ENCODE data around the gene UTF1.

UTF1 gene

GRCh38 chr10:133279326-133280226 lies 49.6 kb downstream of the UTF1 start:
- no peak for DNase-seq

- DNase-seq: no peak
Measured at GRCh38 chr10:133280391-133281059, 50.5 kb downstream of the UTF1 start.

DNA sequence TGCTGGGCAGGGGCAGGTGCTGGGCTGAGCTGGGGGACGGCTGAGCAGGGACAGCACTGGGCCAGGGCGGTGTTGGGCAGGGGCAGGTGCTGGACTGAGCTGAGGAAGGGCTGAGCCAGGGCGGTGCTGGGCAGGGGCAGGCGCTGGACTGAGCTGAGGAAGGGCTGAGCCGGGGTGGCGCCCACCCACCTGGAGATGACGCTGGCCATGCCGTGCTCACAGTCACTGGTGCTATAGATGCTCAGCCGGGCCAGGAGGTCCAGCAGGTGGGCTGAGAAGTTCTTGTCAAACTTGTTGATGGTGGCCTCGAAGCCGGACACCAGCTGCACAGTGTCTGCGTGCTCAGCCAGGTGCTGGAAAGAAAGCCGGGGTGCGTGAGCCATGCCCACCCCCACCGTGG lies 51.1 kb downstream of the UTF1 start:
- DNase-seq: no peak
